Measurements from ENCODE around the gene ZBTB43.
"Not testable (repeated sequence)": the region's sequence is repeated elsewhere in the genome, so short reads cannot be mapped to it uniquely, and the experiment has no call there.

The ZBTB43 gene

GRCh38 chr9:126804696-126805553 is at the start of gene ZBTB43:
ZBTB43 (plus strand) TSS chr9:126805040; CDS start chr9:126832510, 27,470 bp downstream.
- peak; percentile 97 to 98 for DNase-seq

- no peak for DNase-seq
Observed at GRCh38 chr9:126755317-126755875, 49.4 kb upstream of the ZBTB43 start.

GRCh38 chr9:126756238-126756637 is 48.6 kb upstream of the ZBTB43 start:
- DNase-seq = no peak

- no peak for DNase-seq
Observed at GRCh38 chr9:126756876-126757415, 47.9 kb upstream of the ZBTB43 start.

- no peak for DNase-seq
Observed at GRCh38 chr9:126758916-126759585, 45.8 kb upstream of the ZBTB43 start.

- DNase-seq = no peak
Observed at GRCh38 chr9:126761274-126761673, 43.6 kb upstream of the ZBTB43 start.

GRCh38 chr9:126763130-126763764 is 41.6 kb upstream of the ZBTB43 start:
- DNase-seq = no peak

- DNase-seq = no peak
Observed at GRCh38 chr9:126773004-126773607, 31.7 kb upstream of the ZBTB43 start.

- no peak for DNase-seq
Observed at GRCh38 chr9:126775926-126776325, 28.9 kb upstream of the ZBTB43 start.

GRCh38 chr9:126777733-126778132 is 27.1 kb upstream of the ZBTB43 start:
- no peak for DNase-seq

- no peak for DNase-seq
Observed at GRCh38 chr9:126778141-126778540, 26.7 kb upstream of the ZBTB43 start.

- not testable (repeated sequence) for DNase-seq
Observed at GRCh38 chr9:126778696-126779095, 26.1 kb upstream of the ZBTB43 start.

- DNase-seq = peak; percentile 72 to 86
Observed at GRCh38 chr9:126781186-126782052, 23.4 kb upstream of the ZBTB43 start.

- no peak for DNase-seq
Observed at GRCh38 chr9:126782053-126782388, 22.8 kb upstream of the ZBTB43 start.

GRCh38 chr9:126783949-126784348 is 20.9 kb upstream of the ZBTB43 start:
- no peak for DNase-seq

GRCh38 chr9:126784401-126784800 is 20.4 kb upstream of the ZBTB43 start:
- no peak for DNase-seq

- DNase-seq = not testable (repeated sequence)
Observed at GRCh38 chr9:126784841-126785240, 20.0 kb upstream of the ZBTB43 start.

- no peak for DNase-seq
Observed at GRCh38 chr9:126788046-126788445, 16.8 kb upstream of the ZBTB43 start.

GRCh38 chr9:126788634-126789349 is 16.0 kb upstream of the ZBTB43 start:
- no peak for DNase-seq

GRCh38 chr9:126790561-126790960 is 14.3 kb upstream of the ZBTB43 start:
- no peak for DNase-seq

Data from stimulated activated CD4-positive, alpha-beta T cell treated with anti-CD3 and anti-CD28 coated beads, Interleukin-4, amount 100 ng/mL, for 4 hours (primary cell).